Right atrium auricular region (tissue), 2 donors: ENCODE results near the gene MARCHF9. TPM values are rescaled to one million over a fixed set of nuclear protein-coding genes. Genes with fewer than 3 reads are reported as not detected.

Source experiments
- DNase-seq: peaks from one replicate; pipeline ENCODE4 v3.0.0-alpha.2; 2019; ENCODE audit warnings: low spot score
- H3K27ac ChIP-seq, 2 donors: fragments of 200-600 bp; sonication (generic); 1 replicate in 1 of 2; 2 replicates in 1 of 2; pipeline ENCODE4 v1.5.1; 2016 to 2019
- H3K27me3 ChIP-seq, 2 donors: fragments of 200-600 bp; sonication (generic); one replicate each; pipeline versions ENCODE4 v1.5.1 to v1.6.0; 2017 to 2019
- H3K36me3 ChIP-seq: fragments of 200-600 bp; sonication (generic); one replicate; pipeline ENCODE4 v1.5.1; 2016
- H3K4me1 ChIP-seq, 2 donors: fragments of 200-600 bp; sonication (generic); one replicate each; pipeline versions ENCODE4 v1.5.1 to v1.6.0; 2017 to 2019
- H3K4me3 ChIP-seq, 2 donors: fragments of 200-600 bp; sonication (generic); 1 replicate in 1 of 2; 2 replicates in 1 of 2; pipeline ENCODE4 v1.5.1; 2017 to 2019; ENCODE audit warnings: mild to moderate bottlenecking in 1 of 2, moderate library complexity in 1 of 2
- H3K9me3 ChIP-seq, 2 donors: fragments of 200-600 bp; sonication (generic); one replicate each; pipeline ENCODE4 v1.5.1; 2019
- total RNA-seq, 2 donors: library from RNA; depleted of rRNA; stranded (reverse); fragments of >200 nt; gene quantifications; one replicate each; pipeline ENCODE4 v1.1.0, GENCODE V29; 2016
- TF ChIP-seq, protein P1 (sequence below), 2 donors: fragments of 200-600 bp; sonication (generic); IDR thresholded peaks; one replicate each; pipeline ENCODE4 v1.5.1; 2019; ENCODE audit warnings: antibody characterized with exemption in 2 of 2

Gene MARCHF9
- total RNA-seq, 2 donors from 2014 or later = 8.4 to 11.6 TPM

- TF ChIP-seq, protein P1, sequence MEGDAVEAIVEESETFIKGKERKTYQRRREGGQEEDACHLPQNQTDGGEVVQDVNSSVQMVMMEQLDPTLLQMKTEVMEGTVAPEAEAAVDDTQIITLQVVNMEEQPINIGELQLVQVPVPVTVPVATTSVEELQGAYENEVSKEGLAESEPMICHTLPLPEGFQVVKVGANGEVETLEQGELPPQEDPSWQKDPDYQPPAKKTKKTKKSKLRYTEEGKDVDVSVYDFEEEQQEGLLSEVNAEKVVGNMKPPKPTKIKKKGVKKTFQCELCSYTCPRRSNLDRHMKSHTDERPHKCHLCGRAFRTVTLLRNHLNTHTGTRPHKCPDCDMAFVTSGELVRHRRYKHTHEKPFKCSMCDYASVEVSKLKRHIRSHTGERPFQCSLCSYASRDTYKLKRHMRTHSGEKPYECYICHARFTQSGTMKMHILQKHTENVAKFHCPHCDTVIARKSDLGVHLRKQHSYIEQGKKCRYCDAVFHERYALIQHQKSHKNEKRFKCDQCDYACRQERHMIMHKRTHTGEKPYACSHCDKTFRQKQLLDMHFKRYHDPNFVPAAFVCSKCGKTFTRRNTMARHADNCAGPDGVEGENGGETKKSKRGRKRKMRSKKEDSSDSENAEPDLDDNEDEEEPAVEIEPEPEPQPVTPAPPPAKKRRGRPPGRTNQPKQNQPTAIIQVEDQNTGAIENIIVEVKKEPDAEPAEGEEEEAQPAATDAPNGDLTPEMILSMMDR (IDR thresholded peaks at IDR 0.05) = no peak
- H3K36me3 ChIP-seq = peaks cover 40% of the 10 kb centered on the region
- peak overlapping the region; percentile 92 to 93 for H3K27ac ChIP-seq
- no peaks in the 10 kb centered on the region for H3K27me3 ChIP-seq
- peak overlapping the region; percentile 66 to 77 for H3K4me3 ChIP-seq
- H3K4me1 ChIP-seq = peaks cover 0 to 32% of the 10 kb centered on the region in 2 donors
- H3K9me3 ChIP-seq = no peaks in the 10 kb centered on the region
- DNase-seq = no peak
Measured at GRCh38 chr12:57750561-57751431, 4.1 kb upstream of the MARCHF9 start.

GRCh38 chr12:57751432-57751787 is 3.5 kb upstream of the MARCHF9 start:
- H3K27me3 ChIP-seq = no peaks in the 10 kb centered on the region
- H3K4me3 ChIP-seq = peak overlapping the region; percentile 66 to 77
- H3K27ac ChIP-seq = peak overlapping the region; percentile 92 to 93
- no peaks in the 10 kb centered on the region for H3K9me3 ChIP-seq
- no peak for DNase-seq
- TF ChIP-seq, protein P1 (IDR thresholded peaks at IDR 0.05) = no peak
- H3K4me1 ChIP-seq = peaks cover 0 to 32% of the 10 kb centered on the region in 2 donors
- peaks cover 39% of the 10 kb centered on the region for H3K36me3 ChIP-seq

DNA sequence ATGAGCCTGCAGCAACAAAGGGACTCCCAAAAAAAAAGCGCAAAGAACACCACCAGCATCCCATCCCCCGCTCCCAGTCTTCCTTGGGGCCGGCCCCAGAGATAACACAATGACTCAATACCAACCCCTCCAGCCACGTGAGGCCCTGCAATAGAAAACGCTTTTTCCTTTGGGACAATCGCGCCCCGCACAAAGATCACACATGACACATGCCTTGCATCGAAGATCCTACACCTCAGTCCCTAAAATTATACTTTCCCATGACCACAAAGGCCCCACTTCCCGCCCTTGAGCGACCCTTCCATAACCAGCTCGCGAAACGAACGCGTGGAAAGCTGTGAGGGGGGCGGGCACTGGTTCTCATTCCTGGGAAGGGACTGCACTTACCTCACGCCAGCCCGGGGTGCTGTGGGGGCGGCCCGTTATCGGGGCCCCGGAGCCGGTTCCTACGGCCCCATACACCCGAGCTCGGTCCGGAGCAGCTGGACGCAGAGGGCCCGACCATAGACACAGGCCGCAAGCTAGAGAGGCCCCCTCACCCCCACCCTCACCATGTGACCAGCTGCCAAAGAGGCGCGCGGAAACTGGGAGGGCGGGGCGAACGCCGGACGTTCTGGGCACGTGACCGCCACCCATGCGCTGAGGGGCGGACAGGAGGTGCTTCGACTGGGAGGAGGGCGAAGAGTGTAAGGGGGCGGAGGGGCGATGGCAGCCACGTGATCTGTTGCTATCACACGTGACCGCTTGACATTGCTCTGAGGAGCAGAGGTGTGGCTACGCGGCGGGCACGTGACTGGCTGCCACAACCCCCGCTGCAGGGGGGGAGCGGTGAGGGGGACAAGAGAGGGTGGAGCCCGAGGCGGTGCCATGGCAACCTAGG is 2.9 kb upstream of the MARCHF9 start, which contains the start of gene CDK4:
Gene CDK4, minus strand, starts transcription at position 523 of the 880 bp plus-strand sequence. CDS start 593 bp downstream, outside the sequence.
- TF ChIP-seq, protein P1 (IDR thresholded peaks at IDR 0.05) = no peak
- H3K27ac ChIP-seq = peak within 1 kb of the TSS; percentile 92 to 93
- peaks cover 0 to 36% of the 10 kb centered on the region in 2 donors for H3K4me1 ChIP-seq
- peak within 1 kb of the TSS; percentile 66 to 77 for H3K4me3 ChIP-seq
- no peaks in the 10 kb centered on the region for H3K27me3 ChIP-seq
- peak; percentile 100 for DNase-seq
- H3K9me3 ChIP-seq = no peaks in the 10 kb centered on the region
- H3K36me3 ChIP-seq = peaks cover 33% of the 10 kb centered on the region

DNA sequence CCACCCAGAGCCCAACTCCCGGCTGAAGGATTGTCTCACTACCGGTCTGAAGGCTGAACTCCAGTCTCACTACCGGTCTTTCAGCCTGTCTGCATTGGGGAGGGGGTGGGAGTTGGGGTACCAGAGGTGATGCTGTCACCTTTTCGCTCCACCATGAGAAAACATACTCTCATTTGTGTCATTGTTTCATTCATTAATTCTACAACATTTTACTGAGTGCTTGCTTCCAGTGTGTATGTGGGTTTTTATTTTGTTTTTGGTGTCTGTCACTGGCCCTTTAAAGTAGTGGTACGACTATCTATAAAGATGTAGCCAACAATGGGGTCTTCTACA is 2.3 kb upstream of the MARCHF9 start:
- no peaks in the 10 kb centered on the region for H3K9me3 ChIP-seq
- no peaks in the 10 kb centered on the region for H3K27me3 ChIP-seq
- peaks cover 0 to 36% of the 10 kb centered on the region in 2 donors for H3K4me1 ChIP-seq
- peak overlapping the region; percentile 16 to 77 for H3K4me3 ChIP-seq
- H3K27ac ChIP-seq = peak overlapping the region; percentile 92 to 93
- TF ChIP-seq, protein P1 (IDR thresholded peaks at IDR 0.05) = no peak
- no peak for DNase-seq
- H3K36me3 ChIP-seq = peaks cover 26% of the 10 kb centered on the region

GRCh38 chr12:57753756-57754337 is 1.1 kb upstream of the MARCHF9 start:
- TF ChIP-seq, protein P1 (IDR thresholded peaks at IDR 0.05) = no peak
- Histone ChIP-seq H3K27ac (no peak overlapping the region), H3K27me3 (no peaks in the 10 kb centered on the region), H3K4me3 (no peak overlapping the region), H3K4me1 (peaks cover 0 to 36% of the 10 kb centered on the region in 2 donors), H3K36me3 (peaks cover 24% of the 10 kb centered on the region), H3K9me3 (no peaks in the 10 kb centered on the region)
- DNase-seq = no peak
